ENCODE results near the gene ITGAL. TPM values are rescaled to one million over a fixed set of nuclear protein-coding genes. Genes with fewer than 3 reads are reported as not detected.

The ITGAL gene
- total and polyA plus RNA-seq, 2 donors (not counting 1 experiment from before 2014, with no cell fraction given), result 110 to 184 TPM

DNA sequence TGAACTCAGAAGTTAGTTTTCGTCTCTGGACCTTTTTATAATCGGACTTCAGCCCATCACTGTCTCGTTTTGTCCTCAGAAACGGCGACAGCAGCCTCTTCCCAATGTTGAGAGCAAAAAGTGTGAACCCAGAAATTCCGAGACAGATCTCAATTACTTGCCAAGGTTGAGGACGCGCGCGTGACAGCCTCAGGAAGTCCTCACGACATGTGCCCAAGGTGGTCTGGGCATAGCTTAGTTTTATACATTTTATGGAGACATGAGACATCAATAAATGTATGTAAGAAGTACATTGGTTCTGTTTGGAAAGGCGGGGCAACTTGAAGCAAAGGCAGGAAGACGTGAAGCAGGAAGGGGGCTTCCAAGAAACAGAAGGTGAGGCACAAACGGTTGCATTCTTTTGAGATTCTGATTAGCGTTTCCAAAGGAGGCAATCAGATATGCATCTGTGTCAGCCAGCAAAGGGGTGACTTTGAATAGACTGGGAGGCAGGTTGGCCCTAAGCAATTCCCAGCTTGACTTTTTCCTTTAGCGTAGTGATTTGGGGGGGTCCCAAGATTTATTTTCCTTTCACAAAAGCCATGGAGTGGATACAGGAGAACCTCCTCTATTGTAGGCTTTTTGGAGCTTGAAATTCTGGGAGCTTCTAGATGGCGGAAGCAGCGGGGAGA lies 62.7 kb downstream of the ITGAL start:
- CTCF ChIA-PET, result interaction anchor here (0.7 to 4.0 kb wide), 35 partner anchors 8 to 165 kb away, joined by 3 to 55 read pairs (median 5); partner anchors contain the start of genes DCTPP1, PRR14, SEPHS2 and ZNF48
- peak overlapping the region; percentile 98 for H3K4me3 Mint-ChIP-seq

More for the DNA sequence above, 62.7 kb downstream of the ITGAL start:
- POLR2A ChIA-PET, result interaction anchor here (0.6 to 3.5 kb wide), 19 partner anchors 8 to 120 kb away, joined by 3 to 38 read pairs (median 4); partner anchors contain the start of genes DCTPP1, PRR14, ZNF689 and ZNF764
- H3K36me3 ChIP-seq (replicated peaks in 1 of 2; ENCODE audit: control extremely low read depth in 1 of 2, control insufficient read depth in 1 of 2, extremely low read depth in 1 of 2, insufficient read depth in 2 of 2, low read length in 1 of 2), result peaks cover 0 to 9% of the 10 kb centered on the region in 2 experiments
- peaks cover 48% of the 10 kb centered on the region for H3K79me2 ChIP-seq (ENCODE audit: control insufficient read depth, insufficient read depth, low read length)
- H3K9me3 Mint-ChIP-seq (ENCODE audit: insufficient read depth), result no peaks in the 10 kb centered on the region
- H3K27me3 ChIP-seq (replicated peaks in 1 of 4; ENCODE audit: control extremely low read depth in 1 of 4, control insufficient read depth in 3 of 4, insufficient read depth in 4 of 4, low read length in 3 of 4), result no peaks in the 10 kb centered on the region
- H3K9ac ChIP-seq (ENCODE audit: low read length), result peak overlapping the region; percentile 79
- H3K27me3 Mint-ChIP-seq, result no peaks in the 10 kb centered on the region
- peaks cover 31% of the 10 kb centered on the region for H3K4me1 Mint-ChIP-seq
- intact Hi-C loops (cut with micrococcal nuclease), result loop anchor here (1.0 to 2.0 kb wide), 9 partner anchors 8 to 163 kb away; partner anchors contain the start of genes DCTPP1, FBRS, ZNF764 and ZNF785
- no peak for DNase-seq
- H3K4me1 ChIP-seq (ENCODE audit: control insufficient read depth in 2 of 2, insufficient read depth in 2 of 2, low read length in 2 of 2), result peaks cover 8 to 23% of the 10 kb centered on the region in 2 donors
- peak overlapping the region; percentile 80 for H3K4me2 ChIP-seq (replicated peaks; ENCODE audit: low read depth, low read length, poor library complexity, severe bottlenecking)
- TF ChIP-seq EZH2 (IDR thresholded peaks at IDR 0.05; ENCODE audit: borderline replicate concordance, insufficient read depth, low read depth, low read length, poor library complexity, severe bottlenecking), result no peak
- TF ChIP-seq, protein P1, sequence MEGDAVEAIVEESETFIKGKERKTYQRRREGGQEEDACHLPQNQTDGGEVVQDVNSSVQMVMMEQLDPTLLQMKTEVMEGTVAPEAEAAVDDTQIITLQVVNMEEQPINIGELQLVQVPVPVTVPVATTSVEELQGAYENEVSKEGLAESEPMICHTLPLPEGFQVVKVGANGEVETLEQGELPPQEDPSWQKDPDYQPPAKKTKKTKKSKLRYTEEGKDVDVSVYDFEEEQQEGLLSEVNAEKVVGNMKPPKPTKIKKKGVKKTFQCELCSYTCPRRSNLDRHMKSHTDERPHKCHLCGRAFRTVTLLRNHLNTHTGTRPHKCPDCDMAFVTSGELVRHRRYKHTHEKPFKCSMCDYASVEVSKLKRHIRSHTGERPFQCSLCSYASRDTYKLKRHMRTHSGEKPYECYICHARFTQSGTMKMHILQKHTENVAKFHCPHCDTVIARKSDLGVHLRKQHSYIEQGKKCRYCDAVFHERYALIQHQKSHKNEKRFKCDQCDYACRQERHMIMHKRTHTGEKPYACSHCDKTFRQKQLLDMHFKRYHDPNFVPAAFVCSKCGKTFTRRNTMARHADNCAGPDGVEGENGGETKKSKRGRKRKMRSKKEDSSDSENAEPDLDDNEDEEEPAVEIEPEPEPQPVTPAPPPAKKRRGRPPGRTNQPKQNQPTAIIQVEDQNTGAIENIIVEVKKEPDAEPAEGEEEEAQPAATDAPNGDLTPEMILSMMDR (IDR thresholded peaks at IDR 0.05), result no peak
- peak; percentile 9 for ATAC-seq (ENCODE audit: low read depth)
- 2% methylated on average over 17 of the region's 18 CpGs for WGBS (ENCODE audit: insufficient coverage)
- no peaks in the 10 kb centered on the region for H3K9me3 ChIP-seq (ENCODE audit: control extremely low read depth in 1 of 3, control insufficient read depth in 2 of 3, insufficient read depth in 1 of 3, low read length in 2 of 3)
- H3K27ac Mint-ChIP-seq, result peak overlapping the region; percentile 94
- peak overlapping the region; percentile 89 to 94 for H3K27ac ChIP-seq (ENCODE audit: low read length in 2 of 2)
- peak overlapping the region; percentile 80 to 93 (median 88) for H3K4me3 ChIP-seq (ENCODE audit: control extremely low read depth in 1 of 5, extremely low read depth in 1 of 5, insufficient read depth in 1 of 5, low read depth in 2 of 5, low read length in 4 of 5)
- H4K20me1 ChIP-seq (ENCODE audit: control insufficient read depth, insufficient read depth, low read length, poor library complexity, severe bottlenecking), result no peaks in the 10 kb centered on the region
- H2AFZ ChIP-seq (ENCODE audit: insufficient read depth, low read depth, low read length, poor library complexity, severe bottlenecking), result peak overlapping the region; percentile 82

Data from B cell (primary cell).